HEK293 (cell line): ENCODE data around the gene ZC2HC1C.

ENCODE experiments used
- REPIN1 ChIP-seq: fragments of 450-650 bp; formaldehyde crosslinking; IDR thresholded peaks from 2 replicates; pipeline ENCODE4 v1.5.1; 2017; ENCODE audit warnings: missing biosample characterization, missing genetic modification characterization, low read depth
- SETDB1 ChIP-seq: IDR thresholded peaks from one replicate; pipeline ENCODE4 v1.6.1; 2017; ENCODE audit warnings: mild to moderate bottlenecking, low read length, moderate library complexity, mixed read lengths; ENCODE audit not compliant: insufficient read length
- TSHZ1 ChIP-seq: fragments of 450-650 bp; formaldehyde crosslinking; IDR thresholded peaks from 2 replicates; pipeline ENCODE4 v1.5.1; 2016; ENCODE audit warnings: missing biosample characterization, missing genetic modification characterization, borderline replicate concordance
- ZFP69B ChIP-seq: fragments of 450-650 bp; formaldehyde crosslinking; IDR thresholded peaks from 2 replicates; pipeline ENCODE4 v1.5.1; 2016; ENCODE audit warnings: missing biosample characterization, missing genetic modification characterization
- ZNF138 ChIP-seq: fragments of 450-650 bp; formaldehyde crosslinking; IDR thresholded peaks from 2 replicates; pipeline ENCODE4 v1.5.1; 2016; ENCODE audit warnings: missing biosample characterization, missing genetic modification characterization, borderline replicate concordance
- ZNF391 ChIP-seq: fragments of 450-650 bp; formaldehyde crosslinking; IDR thresholded peaks from 2 replicates; pipeline ENCODE4 v1.5.1; 2016; ENCODE audit warnings: low read depth, missing biosample characterization, missing genetic modification characterization, borderline replicate concordance
- ZNF76 ChIP-seq: fragments of 450-650 bp; formaldehyde crosslinking; IDR thresholded peaks from 2 replicates; pipeline ENCODE4; 2016; ENCODE audit warnings: low read depth, missing biosample characterization, missing genetic modification characterization, borderline replicate concordance
- ZNF843 ChIP-seq: fragments of 450-650 bp; formaldehyde crosslinking; IDR thresholded peaks from 2 replicates; pipeline ENCODE4 v1.5.1; 2016; ENCODE audit warnings: missing biosample characterization, missing genetic modification characterization
- TF ChIP-seq, protein P1 (sequence below): fragments of 450-650 bp; formaldehyde crosslinking; IDR thresholded peaks from 2 replicates; pipeline ENCODE4 v1.5.1; 2016; ENCODE audit warnings: missing biosample characterization, missing genetic modification characterization
- TF ChIP-seq, protein P2 (sequence below): fragments of 450-650 bp; formaldehyde crosslinking; IDR thresholded peaks from 2 replicates; pipeline ENCODE4 v1.5.1; 2016; ENCODE audit warnings: missing biosample characterization, missing genetic modification characterization

- TF ChIP-seq ZNF76 (tag by site-specific recombination) (no peak), SETDB1 (no peak), ZFP69B (tag by site-specific recombination) (no peak), ZNF138 (tag by site-specific recombination) (no peak), ZNF391 (tag by site-specific recombination) (no peak), TSHZ1 (tag by site-specific recombination) (no peak), ZNF843 (tag by site-specific recombination) (no peak), REPIN1 (tag by site-specific recombination) (no peak)
- TF ChIP-seq, protein P1, sequence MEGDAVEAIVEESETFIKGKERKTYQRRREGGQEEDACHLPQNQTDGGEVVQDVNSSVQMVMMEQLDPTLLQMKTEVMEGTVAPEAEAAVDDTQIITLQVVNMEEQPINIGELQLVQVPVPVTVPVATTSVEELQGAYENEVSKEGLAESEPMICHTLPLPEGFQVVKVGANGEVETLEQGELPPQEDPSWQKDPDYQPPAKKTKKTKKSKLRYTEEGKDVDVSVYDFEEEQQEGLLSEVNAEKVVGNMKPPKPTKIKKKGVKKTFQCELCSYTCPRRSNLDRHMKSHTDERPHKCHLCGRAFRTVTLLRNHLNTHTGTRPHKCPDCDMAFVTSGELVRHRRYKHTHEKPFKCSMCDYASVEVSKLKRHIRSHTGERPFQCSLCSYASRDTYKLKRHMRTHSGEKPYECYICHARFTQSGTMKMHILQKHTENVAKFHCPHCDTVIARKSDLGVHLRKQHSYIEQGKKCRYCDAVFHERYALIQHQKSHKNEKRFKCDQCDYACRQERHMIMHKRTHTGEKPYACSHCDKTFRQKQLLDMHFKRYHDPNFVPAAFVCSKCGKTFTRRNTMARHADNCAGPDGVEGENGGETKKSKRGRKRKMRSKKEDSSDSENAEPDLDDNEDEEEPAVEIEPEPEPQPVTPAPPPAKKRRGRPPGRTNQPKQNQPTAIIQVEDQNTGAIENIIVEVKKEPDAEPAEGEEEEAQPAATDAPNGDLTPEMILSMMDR, result no peak
- TF ChIP-seq, protein P2, sequence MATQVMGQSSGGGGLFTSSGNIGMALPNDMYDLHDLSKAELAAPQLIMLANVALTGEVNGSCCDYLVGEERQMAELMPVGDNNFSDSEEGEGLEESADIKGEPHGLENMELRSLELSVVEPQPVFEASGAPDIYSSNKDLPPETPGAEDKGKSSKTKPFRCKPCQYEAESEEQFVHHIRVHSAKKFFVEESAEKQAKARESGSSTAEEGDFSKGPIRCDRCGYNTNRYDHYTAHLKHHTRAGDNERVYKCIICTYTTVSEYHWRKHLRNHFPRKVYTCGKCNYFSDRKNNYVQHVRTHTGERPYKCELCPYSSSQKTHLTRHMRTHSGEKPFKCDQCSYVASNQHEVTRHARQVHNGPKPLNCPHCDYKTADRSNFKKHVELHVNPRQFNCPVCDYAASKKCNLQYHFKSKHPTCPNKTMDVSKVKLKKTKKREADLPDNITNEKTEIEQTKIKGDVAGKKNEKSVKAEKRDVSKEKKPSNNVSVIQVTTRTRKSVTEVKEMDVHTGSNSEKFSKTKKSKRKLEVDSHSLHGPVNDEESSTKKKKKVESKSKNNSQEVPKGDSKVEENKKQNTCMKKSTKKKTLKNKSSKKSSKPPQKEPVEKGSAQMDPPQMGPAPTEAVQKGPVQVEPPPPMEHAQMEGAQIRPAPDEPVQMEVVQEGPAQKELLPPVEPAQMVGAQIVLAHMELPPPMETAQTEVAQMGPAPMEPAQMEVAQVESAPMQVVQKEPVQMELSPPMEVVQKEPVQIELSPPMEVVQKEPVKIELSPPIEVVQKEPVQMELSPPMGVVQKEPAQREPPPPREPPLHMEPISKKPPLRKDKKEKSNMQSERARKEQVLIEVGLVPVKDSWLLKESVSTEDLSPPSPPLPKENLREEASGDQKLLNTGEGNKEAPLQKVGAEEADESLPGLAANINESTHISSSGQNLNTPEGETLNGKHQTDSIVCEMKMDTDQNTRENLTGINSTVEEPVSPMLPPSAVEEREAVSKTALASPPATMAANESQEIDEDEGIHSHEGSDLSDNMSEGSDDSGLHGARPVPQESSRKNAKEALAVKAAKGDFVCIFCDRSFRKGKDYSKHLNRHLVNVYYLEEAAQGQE, result no peak; the same call in 1 of the 2 replicates
These were observed 5.3 kb upstream of the ZC2HC1C start for GRCh38 chr14:75064205-75064567.
